ENCODE data around the gene SCRN1.

GRCh38 chr7:30019387-30019786, 29.8 kb upstream of the SCRN1 start:
- TF ChIP-seq, protein P1, sequence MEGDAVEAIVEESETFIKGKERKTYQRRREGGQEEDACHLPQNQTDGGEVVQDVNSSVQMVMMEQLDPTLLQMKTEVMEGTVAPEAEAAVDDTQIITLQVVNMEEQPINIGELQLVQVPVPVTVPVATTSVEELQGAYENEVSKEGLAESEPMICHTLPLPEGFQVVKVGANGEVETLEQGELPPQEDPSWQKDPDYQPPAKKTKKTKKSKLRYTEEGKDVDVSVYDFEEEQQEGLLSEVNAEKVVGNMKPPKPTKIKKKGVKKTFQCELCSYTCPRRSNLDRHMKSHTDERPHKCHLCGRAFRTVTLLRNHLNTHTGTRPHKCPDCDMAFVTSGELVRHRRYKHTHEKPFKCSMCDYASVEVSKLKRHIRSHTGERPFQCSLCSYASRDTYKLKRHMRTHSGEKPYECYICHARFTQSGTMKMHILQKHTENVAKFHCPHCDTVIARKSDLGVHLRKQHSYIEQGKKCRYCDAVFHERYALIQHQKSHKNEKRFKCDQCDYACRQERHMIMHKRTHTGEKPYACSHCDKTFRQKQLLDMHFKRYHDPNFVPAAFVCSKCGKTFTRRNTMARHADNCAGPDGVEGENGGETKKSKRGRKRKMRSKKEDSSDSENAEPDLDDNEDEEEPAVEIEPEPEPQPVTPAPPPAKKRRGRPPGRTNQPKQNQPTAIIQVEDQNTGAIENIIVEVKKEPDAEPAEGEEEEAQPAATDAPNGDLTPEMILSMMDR (IDR thresholded peaks at IDR 0.05) = no peak
- no peak for TF ChIP-seq POLR2A (IDR thresholded peaks at IDR 0.05)
